ENCODE measurements around the gene AMER2. TPM values are rescaled to one million over a fixed set of nuclear protein-coding genes. Genes with fewer than 3 reads are reported as not detected.

The AMER2 gene
- total and polyA plus RNA-seq, 2 experiments from 2014 or later: 0.31 to 0.76 TPM

GRCh38 chr13:25207291-25207810 is 35.3 kb upstream of the AMER2 start:
- Mint-ChIP-seq H3K4me1 (peaks cover 15% of the 10 kb centered on the region; the same call in 2 of the 3 replicates), H3K9me3 (peaks cover 2% of the 10 kb centered on the region; the same call in 1 of the 3 replicates), H3K36me3 (ENCODE audit: low read depth) (no peaks in the 10 kb centered on the region; the same call in 2 of the 3 replicates), H3K27me3 (ENCODE audit: insufficient read depth, low read depth, poor library complexity) (peaks cover 2% of the 10 kb centered on the region), H3K27ac (no peak overlapping the region), H3K4me3 (no peak overlapping the region)
- H2AFZ ChIP-seq: no peak overlapping the region
- no peaks in the 10 kb centered on the region for H3F3A ChIP-seq (replicated peaks; ENCODE audit: low read depth)
- no peaks in the 10 kb centered on the region for H3K79me2 ChIP-seq (replicated peaks; ENCODE audit: insufficient read depth)
- no peak overlapping the region for H3K4me3 ChIP-seq
- no peaks in the 10 kb centered on the region for H3K9me2 ChIP-seq (ENCODE audit: insufficient read depth)
- no peaks in the 10 kb centered on the region for H3K36me3 ChIP-seq (ENCODE audit: insufficient read depth)
- H3K4me1 ChIP-seq (ENCODE audit: insufficient read depth): no peaks in the 10 kb centered on the region; the same call in none of the 2 replicates
- no peaks in the 10 kb centered on the region for H4K20me1 ChIP-seq (replicated peaks; ENCODE audit: insufficient read depth)
- H3K27ac ChIP-seq (ENCODE audit: low read depth): no peak overlapping the region
- H3K4me2 ChIP-seq: no peak overlapping the region
- no peaks in the 10 kb centered on the region for H3K27me3 ChIP-seq (ENCODE audit: insufficient read depth)
- TF ChIP-seq REST (IDR thresholded peaks at IDR 0.05; ENCODE audit: unreplicated experiment): no peak
- ATAC-seq (no peak), DNase-seq (ENCODE audit: low spot score) (no peak)

DNA sequence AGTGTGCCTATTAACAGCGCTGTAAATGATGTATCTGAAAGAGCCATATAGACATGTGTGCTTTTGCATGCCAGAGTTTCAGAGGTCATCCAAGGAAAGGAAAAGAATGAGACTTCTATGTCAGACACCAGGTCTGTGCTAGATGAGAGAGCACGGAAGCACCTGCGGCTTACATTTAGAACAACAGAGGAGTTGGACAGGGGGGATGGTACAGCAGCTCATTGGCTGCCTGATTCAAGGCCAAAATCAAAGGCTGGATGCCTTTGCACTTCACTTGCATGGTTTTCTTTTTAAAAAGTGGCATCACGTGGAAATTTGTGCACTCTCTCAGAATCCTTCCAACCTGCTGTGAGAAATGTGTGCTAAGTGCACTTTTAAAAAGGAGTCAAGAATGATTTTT is 32.8 kb upstream of the AMER2 start:
- Histone ChIP-seq H3K27ac (ENCODE audit: low read depth) (no peak overlapping the region), H3F3A (replicated peaks; ENCODE audit: low read depth) (no peaks in the 10 kb centered on the region), H3K4me3 (no peak overlapping the region), H2AFZ (no peak overlapping the region), H3K9me2 (ENCODE audit: insufficient read depth) (no peaks in the 10 kb centered on the region; the same call in 1 of the 2 replicates), H3K27me3 (ENCODE audit: insufficient read depth) (no peaks in the 10 kb centered on the region), H3K4me1 (ENCODE audit: insufficient read depth) (no peaks in the 10 kb centered on the region; the same call in none of the 2 replicates), H3K79me2 (replicated peaks; ENCODE audit: insufficient read depth) (no peaks in the 10 kb centered on the region), H4K20me1 (replicated peaks; ENCODE audit: insufficient read depth) (no peaks in the 10 kb centered on the region), H3K36me3 (ENCODE audit: insufficient read depth) (no peaks in the 10 kb centered on the region), H3K4me2 (no peak overlapping the region)
- H3K4me3 Mint-ChIP-seq: no peak overlapping the region
- no peaks in the 10 kb centered on the region for H3K27me3 Mint-ChIP-seq (ENCODE audit: insufficient read depth, low read depth, poor library complexity)
- no peaks in the 10 kb centered on the region; the same call in 2 of the 3 replicates for H3K36me3 Mint-ChIP-seq (ENCODE audit: low read depth)
- ATAC-seq: no peak
- no peak for DNase-seq (ENCODE audit: low spot score)
- peaks cover 15% of the 10 kb centered on the region; the same call in 2 of the 3 replicates for H3K4me1 Mint-ChIP-seq
- no peak overlapping the region for H3K27ac Mint-ChIP-seq
- peaks cover 2% of the 10 kb centered on the region; the same call in 1 of the 3 replicates for H3K9me3 Mint-ChIP-seq
- TF ChIP-seq ZNF114 (CRISPR knock-in tag; IDR thresholded peaks at IDR 0.05) (no peak), STAT1 (IDR thresholded peaks at IDR 0.05; ENCODE audit: unreplicated experiment) (no peak), EZH2phosphoT487 (IDR thresholded peaks at IDR 0.05; ENCODE audit: unreplicated experiment) (no peak), REST (IDR thresholded peaks at IDR 0.05; ENCODE audit: unreplicated experiment) (no peak), EZH2 (IDR thresholded peaks at IDR 0.05; ENCODE audit: low read depth, unreplicated experiment) (no peak), ZNF331 (CRISPR knock-in tag; IDR thresholded peaks at IDR 0.05; ENCODE audit: low read depth) (no peak), POLR2AphosphoS5 (IDR thresholded peaks at IDR 0.05; ENCODE audit: low read depth) (no peak), CTCF (conservative IDR thresholded peaks at IDR 0.05; ENCODE audit: low read depth in 2 of 2) (no peak), JUNB (IDR thresholded peaks at IDR 0.05; ENCODE audit: unreplicated experiment) (no peak)
- TF ChIP-seq, protein P1, sequence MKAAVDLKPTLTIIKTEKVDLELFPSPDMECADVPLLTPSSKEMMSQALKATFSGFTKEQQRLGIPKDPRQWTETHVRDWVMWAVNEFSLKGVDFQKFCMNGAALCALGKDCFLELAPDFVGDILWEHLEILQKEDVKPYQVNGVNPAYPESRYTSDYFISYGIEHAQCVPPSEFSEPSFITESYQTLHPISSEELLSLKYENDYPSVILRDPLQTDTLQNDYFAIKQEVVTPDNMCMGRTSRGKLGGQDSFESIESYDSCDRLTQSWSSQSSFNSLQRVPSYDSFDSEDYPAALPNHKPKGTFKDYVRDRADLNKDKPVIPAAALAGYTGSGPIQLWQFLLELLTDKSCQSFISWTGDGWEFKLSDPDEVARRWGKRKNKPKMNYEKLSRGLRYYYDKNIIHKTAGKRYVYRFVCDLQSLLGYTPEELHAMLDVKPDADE (IDR thresholded peaks at IDR 0.05): no peak

Measured in GM23338 (cell line).